SK-N-SH treated with all-trans-retinoic acid at 6 μM for 48 hours (cell line): ENCODE data around the gene OR7A10.

ENCODE experiments used
- ATAC-seq: fragments of 200-7000 bp; cut with Tn5 transposase; 3 replicates; pipeline ENCODE4 v1.9.1; 2020; ENCODE audit warnings: mild to moderate bottlenecking, moderate library complexity
- ARNTL ChIP-seq: fragments of 450-650 bp; formaldehyde crosslinking; IDR thresholded peaks from 2 replicates; pipeline ENCODE4 v1.5.0; 2020; ENCODE audit warnings: low read depth, mild to moderate bottlenecking, moderate library complexity, borderline replicate concordance
- CREB5 ChIP-seq: fragments of 250-450 bp; sonication (Bioruptor Pico); IDR thresholded peaks from 2 replicates; pipeline ENCODE4 v1.5.1; 2020; ENCODE audit warnings: low read depth, mild to moderate bottlenecking, moderate library complexity
- CSDC2 ChIP-seq: fragments of 250-450 bp; sonication (Bioruptor Pico); IDR thresholded peaks from 2 replicates; pipeline ENCODE4 v1.5.0; 2020; ENCODE audit warnings: mild to moderate bottlenecking, moderate library complexity
- CSRNP3 ChIP-seq: fragments of 250-450 bp; sonication (Bioruptor Pico); IDR thresholded peaks from 2 replicates; pipeline ENCODE4 v1.5.1; 2021; ENCODE audit warnings: mild to moderate bottlenecking, moderate library complexity
- ESRRG ChIP-seq: fragments of 250-450 bp; sonication (Bioruptor Pico); IDR thresholded peaks from 2 replicates; pipeline ENCODE4 v1.6.1; 2021; ENCODE audit warnings: mild to moderate bottlenecking
- GLIS3 ChIP-seq: fragments of 250-450 bp; sonication (Bioruptor Pico); IDR thresholded peaks from 2 replicates; pipeline ENCODE4 v1.5.0; 2020; ENCODE audit warnings: mild to moderate bottlenecking, moderate library complexity
- OSR1 ChIP-seq: fragments of 250-450 bp; sonication (Bioruptor Pico); IDR thresholded peaks from 2 replicates; pipeline ENCODE4 v1.8.0; 2022; ENCODE audit warnings: moderate library complexity, mild to moderate bottlenecking, inconsistent platforms
- POU6F1 ChIP-seq: fragments of 250-450 bp; sonication (Bioruptor Pico); IDR thresholded peaks from 2 replicates; pipeline ENCODE4 v1.8.0; 2021; ENCODE audit warnings: low read depth, mild to moderate bottlenecking, moderate library complexity, borderline replicate concordance
- PPARA ChIP-seq: fragments of 250-450 bp; sonication (Bioruptor Pico); IDR thresholded peaks from 2 replicates; pipeline ENCODE4 v1.5.0; 2020; ENCODE audit warnings: mild to moderate bottlenecking, borderline replicate concordance
- RARB ChIP-seq: fragments of 250-450 bp; sonication (Bioruptor Pico); IDR thresholded peaks from 2 replicates; pipeline ENCODE4 v1.8.0; 2021; ENCODE audit warnings: mild to moderate bottlenecking, moderate library complexity
- SNAI2 ChIP-seq: fragments of 250-450 bp; sonication (Bioruptor Pico); IDR thresholded peaks from 2 replicates; pipeline ENCODE4 v1.5.0; 2020; ENCODE audit warnings: mild to moderate bottlenecking, moderate library complexity
- TOX ChIP-seq: fragments of 250-450 bp; sonication (Bioruptor Pico); IDR thresholded peaks from 2 replicates; pipeline ENCODE4 v1.8.0; 2021; ENCODE audit warnings: mild to moderate bottlenecking, moderate library complexity, borderline replicate concordance
- ZFP3 ChIP-seq: fragments of 250-450 bp; sonication (Bioruptor Pico); IDR thresholded peaks from 2 replicates; pipeline ENCODE4 v1.5.0; 2020; ENCODE audit warnings: mild to moderate bottlenecking, moderate library complexity
- ZFP30 ChIP-seq: fragments of 450-650 bp; formaldehyde crosslinking; IDR thresholded peaks from 2 replicates; pipeline ENCODE4 v1.5.0; 2022; ENCODE audit warnings: mild to moderate bottlenecking, moderate library complexity
- ZNF565 ChIP-seq: fragments of 450-650 bp; formaldehyde crosslinking; conservative IDR thresholded peaks from 2 replicates; pipeline ENCODE4 v1.5.0; 2020; ENCODE audit warnings: low read depth, mild to moderate bottlenecking, moderate library complexity
- ZNF70 ChIP-seq: fragments of 450-650 bp; formaldehyde crosslinking; IDR thresholded peaks from 2 replicates; pipeline ENCODE4 v1.5.0; 2020; ENCODE audit warnings: mild to moderate bottlenecking, moderate library complexity
- ZNF8 ChIP-seq: fragments of 450-650 bp; formaldehyde crosslinking; IDR thresholded peaks from 2 replicates; pipeline ENCODE4 v1.5.0; 2020; ENCODE audit warnings: mild to moderate bottlenecking, moderate library complexity
- TF ChIP-seq, protein P1 (sequence below): fragments of 250-450 bp; sonication (Bioruptor Pico); IDR thresholded peaks from 2 replicates; pipeline ENCODE4 v1.5.0; 2020; ENCODE audit warnings: mild to moderate bottlenecking, moderate library complexity
- TF ChIP-seq, protein P2 (sequence below): fragments of 250-450 bp; sonication (Bioruptor Pico); IDR thresholded peaks from 2 replicates; pipeline ENCODE4 v1.8.0; 2020; ENCODE audit warnings: mild to moderate bottlenecking, moderate library complexity, borderline replicate concordance

Gene OR7A10

GRCh38 chr19:14889994-14890642 lies 41.4 kb upstream of the OR7A10 start (continued):
- TF ChIP-seq, protein P1, sequence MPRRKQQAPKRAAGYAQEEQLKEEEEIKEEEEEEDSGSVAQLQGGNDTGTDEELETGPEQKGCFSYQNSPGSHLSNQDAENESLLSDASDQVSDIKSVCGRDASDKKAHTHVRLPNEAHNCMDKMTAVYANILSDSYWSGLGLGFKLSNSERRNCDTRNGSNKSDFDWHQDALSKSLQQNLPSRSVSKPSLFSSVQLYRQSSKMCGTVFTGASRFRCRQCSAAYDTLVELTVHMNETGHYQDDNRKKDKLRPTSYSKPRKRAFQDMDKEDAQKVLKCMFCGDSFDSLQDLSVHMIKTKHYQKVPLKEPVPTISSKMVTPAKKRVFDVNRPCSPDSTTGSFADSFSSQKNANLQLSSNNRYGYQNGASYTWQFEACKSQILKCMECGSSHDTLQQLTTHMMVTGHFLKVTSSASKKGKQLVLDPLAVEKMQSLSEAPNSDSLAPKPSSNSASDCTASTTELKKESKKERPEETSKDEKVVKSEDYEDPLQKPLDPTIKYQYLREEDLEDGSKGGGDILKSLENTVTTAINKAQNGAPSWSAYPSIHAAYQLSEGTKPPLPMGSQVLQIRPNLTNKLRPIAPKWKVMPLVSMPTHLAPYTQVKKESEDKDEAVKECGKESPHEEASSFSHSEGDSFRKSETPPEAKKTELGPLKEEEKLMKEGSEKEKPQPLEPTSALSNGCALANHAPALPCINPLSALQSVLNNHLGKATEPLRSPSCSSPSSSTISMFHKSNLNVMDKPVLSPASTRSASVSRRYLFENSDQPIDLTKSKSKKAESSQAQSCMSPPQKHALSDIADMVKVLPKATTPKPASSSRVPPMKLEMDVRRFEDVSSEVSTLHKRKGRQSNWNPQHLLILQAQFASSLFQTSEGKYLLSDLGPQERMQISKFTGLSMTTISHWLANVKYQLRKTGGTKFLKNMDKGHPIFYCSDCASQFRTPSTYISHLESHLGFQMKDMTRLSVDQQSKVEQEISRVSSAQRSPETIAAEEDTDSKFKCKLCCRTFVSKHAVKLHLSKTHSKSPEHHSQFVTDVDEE (CRISPR knock-in tag), result no peak
- TF ChIP-seq ARNTL (CRISPR knock-in tag) (no peak), CREB5 (CRISPR knock-in tag) (no peak)

- TF ChIP-seq ARNTL (CRISPR knock-in tag) (no peak), RARB (no peak)
- ATAC-seq, result no peak
These were observed 37.3 kb upstream of the OR7A10 start, which contains the start of gene OR7A17 for GRCh38 chr19:14886032-14886431. Gene OR7A17, minus strand, starts transcription at chr19:14886132. Its CDS starts 4,777 bp downstream, at chr19:14881355.

DNA sequence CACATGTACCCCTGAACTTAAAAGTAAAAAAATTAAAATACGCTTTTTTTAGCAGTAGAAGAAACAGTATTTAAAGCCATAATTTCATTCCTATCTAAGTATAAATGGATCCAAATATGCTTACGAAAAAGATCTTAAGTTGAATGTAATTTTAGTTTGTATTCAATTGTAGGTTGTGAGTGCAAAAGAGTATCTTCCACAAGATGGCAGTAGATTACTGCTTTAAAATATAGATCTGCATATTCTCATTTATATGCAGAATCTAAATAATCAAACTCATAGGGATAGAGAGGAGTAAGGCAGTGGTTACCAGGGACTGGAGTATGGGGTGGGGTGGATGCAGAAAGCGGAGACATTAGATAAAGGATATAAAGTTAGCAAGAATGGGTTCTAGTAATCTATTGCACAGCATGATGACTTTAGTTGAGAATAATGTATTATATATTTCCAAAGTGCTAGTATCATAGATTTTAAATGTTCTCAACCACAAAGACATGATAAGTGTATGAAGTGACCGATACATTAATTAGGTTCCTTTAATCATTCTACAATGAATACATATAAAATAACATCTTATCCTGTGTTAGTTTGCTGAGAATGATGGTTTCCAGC lies 23.0 kb upstream of the OR7A10 start:
- peak; percentile 49; the same call in 2 of the 3 replicates for ATAC-seq
- TF ChIP-seq OSR1 (no peak), SNAI2 (CRISPR knock-in tag) (no peak), TOX (CRISPR knock-in tag) (no peak), CSDC2 (no peak), ZFP30 (CRISPR knock-in tag) (no peak), GLIS3 (CRISPR knock-in tag) (no peak), ARNTL (CRISPR knock-in tag) (no peak), ZFP3 (no peak), CREB5 (CRISPR knock-in tag) (no peak)
- TF ChIP-seq, protein P2, sequence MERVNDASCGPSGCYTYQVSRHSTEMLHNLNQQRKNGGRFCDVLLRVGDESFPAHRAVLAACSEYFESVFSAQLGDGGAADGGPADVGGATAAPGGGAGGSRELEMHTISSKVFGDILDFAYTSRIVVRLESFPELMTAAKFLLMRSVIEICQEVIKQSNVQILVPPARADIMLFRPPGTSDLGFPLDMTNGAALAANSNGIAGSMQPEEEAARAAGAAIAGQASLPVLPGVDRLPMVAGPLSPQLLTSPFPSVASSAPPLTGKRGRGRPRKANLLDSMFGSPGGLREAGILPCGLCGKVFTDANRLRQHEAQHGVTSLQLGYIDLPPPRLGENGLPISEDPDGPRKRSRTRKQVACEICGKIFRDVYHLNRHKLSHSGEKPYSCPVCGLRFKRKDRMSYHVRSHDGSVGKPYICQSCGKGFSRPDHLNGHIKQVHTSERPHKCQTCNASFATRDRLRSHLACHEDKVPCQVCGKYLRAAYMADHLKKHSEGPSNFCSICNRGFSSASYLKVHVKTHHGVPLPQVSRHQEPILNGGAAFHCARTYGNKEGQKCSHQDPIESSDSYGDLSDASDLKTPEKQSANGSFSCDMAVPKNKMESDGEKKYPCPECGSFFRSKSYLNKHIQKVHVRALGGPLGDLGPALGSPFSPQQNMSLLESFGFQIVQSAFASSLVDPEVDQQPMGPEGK (CRISPR knock-in tag), result no peak

GRCh38 chr19:14868497-14868896 lies 19.8 kb upstream of the OR7A10 start:
- ATAC-seq, result no peak
- TF ChIP-seq OSR1, result no peak
- no peak for TF ChIP-seq POU6F1 (CRISPR knock-in tag)
- TF ChIP-seq SNAI2 (CRISPR knock-in tag), result no peak
- no peak for TF ChIP-seq CSRNP3
- TF ChIP-seq ZNF8 (CRISPR knock-in tag), result no peak
- TF ChIP-seq ZFP3, result no peak
- TF ChIP-seq ZNF70 (CRISPR knock-in tag), result no peak
- no peak for TF ChIP-seq ZNF565
- no peak for TF ChIP-seq TOX (CRISPR knock-in tag)
- TF ChIP-seq RARB, result no peak
- no peak for TF ChIP-seq PPARA (CRISPR knock-in tag)
- no peak for TF ChIP-seq ESRRG (CRISPR knock-in tag)
- no peak for TF ChIP-seq GLIS3 (CRISPR knock-in tag)
